HG02884 (cell line): ENCODE measurements around the gene WNT2B.

ENCODE experiments used
- ATAC-seq: cut with Tn5 transposase; IDR thresholded peaks from one replicate; pipeline ENCODE4 v1.9.1; 2021; ENCODE audit warnings: mild to moderate bottlenecking, moderate library complexity; ENCODE audit not compliant: unreplicated experiment

The WNT2B gene

DNA sequence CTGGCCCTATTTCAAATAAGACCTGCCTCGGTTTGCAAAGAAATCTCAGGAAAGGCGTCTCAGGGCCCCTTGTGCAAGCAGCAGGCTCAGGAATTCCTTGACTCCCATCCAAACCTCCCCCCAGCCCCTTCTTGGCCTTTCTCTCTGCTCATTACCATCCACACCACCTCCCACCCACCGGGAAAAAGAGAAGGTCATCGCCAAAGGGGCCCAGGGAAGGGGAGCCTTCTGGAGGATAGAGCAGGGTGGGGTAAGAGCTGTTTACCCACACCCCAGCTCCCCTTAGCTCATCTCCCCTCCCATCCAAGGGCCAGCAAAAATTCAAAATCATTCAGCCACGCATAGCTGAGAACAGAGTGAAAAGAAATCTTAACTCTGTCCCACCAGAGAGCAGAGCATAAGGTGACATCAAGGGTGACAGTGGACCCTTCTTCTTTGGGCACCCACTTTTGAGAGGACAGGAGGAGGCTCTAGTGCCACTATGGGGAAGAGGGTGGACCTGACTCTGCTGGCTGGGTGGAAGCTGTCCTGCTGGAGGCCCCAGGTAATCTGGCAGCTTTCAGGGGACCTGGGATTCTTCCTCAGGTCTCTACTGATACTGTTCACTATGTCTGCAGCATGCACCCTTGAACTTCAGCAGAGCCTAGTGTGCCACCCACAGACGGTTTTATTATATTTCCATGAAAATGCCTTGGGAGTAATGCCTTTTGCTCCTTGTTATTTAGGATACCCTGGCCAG, 3.9 kb upstream of the WNT2B start:
- ATAC-seq, result no peak

DNA sequence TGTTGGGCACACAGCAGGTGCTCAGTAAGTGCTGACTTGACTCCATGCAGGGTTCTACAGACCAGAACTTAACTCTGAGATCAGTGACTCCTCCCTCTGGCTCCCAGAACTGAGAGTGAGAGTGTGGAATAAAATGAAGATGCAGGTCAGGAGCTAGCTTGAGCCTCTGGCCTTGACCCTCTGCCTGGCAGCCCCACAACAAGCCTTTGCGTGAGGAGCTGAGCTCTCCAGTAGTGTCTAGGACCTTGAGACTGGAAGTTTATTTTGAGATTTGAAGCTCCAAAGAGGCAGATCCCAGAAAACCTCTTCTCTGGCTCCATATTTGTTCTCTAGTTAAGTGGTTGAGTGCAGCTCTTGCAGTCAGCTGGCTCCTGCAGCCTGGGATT, 3.4 kb upstream of the WNT2B start:
- no peak for ATAC-seq

DNA sequence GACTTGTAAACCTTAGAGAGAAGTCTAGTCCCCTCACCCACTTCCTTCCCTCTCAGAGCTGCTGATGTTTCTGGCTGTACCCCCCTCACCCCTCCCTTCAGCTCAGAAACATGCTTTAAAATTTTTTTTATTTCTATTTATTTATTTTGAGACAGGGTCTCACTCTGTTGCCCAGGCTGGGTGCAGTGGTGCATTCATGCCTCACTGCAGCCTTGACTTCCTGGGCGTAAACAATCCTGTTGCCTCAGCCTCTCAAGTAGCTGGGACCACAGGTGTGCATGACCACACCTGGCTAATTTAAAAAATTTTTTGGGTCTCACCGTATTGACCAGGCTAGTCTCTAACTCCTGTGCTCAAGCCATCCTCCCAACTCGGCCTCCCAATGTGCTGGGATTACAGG, 2.9 kb upstream of the WNT2B start:
- ATAC-seq, result no peak

DNA sequence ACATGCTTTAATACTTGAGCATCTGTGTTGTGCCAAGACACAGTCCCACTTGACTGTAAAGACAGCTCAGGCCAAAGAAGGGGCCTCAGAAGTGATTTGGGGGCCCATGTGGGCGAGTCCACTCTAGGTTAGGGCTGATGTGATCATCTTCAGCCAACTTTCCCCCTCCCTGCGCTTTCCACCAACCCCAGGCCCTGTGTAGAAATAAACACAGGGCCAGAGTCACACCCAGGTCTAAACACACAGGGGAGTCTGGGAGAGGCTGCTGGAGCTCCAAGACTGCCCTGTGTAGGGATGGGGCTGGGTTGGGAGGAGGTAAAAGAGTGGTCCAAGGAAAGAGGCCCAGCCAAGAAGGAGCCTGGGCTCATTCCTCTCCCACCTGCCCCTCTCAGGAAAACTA, 2.5 kb upstream of the WNT2B start:
- no peak for ATAC-seq

DNA sequence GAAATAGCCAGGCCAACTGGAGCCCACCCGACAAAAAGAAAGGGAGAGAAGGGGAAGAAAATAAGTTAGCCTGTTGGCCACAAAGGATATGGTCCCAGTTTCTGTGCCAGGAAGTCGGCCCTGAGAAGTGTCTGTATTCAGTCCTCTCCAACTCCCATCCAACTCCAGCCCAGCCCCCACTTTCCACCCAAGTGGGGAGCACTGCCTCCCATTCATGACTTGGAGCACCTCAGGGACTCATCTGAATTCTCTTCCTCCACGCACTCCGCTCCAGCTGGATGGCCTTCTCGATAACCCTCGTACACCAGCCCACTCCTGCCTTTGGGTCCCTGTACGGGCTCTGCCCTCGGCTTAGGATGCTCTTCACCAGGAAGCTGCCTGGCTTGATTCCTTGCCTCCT, 2.0 kb upstream of the WNT2B start:
- no peak for ATAC-seq

DNA sequence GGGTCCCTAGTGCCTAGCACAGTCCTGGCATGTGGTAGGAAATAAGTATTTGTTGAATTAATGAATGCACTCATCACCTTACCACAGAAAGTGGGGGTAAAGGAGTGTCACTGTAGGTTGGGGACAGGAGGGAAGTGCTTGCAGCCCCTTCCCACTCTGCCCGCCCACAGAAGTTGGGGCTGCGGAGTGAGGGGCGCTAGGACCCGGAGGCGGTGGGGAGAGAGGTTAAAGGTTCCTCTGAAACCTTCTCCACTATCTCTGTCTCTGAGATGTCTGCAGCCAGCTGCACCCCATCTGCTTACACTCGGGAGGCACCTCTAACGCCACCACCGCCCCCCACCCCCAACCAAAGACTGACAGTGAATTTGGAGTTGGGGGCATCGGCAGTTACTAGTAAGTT, 1.4 kb upstream of the WNT2B start:
- no peak for ATAC-seq

DNA sequence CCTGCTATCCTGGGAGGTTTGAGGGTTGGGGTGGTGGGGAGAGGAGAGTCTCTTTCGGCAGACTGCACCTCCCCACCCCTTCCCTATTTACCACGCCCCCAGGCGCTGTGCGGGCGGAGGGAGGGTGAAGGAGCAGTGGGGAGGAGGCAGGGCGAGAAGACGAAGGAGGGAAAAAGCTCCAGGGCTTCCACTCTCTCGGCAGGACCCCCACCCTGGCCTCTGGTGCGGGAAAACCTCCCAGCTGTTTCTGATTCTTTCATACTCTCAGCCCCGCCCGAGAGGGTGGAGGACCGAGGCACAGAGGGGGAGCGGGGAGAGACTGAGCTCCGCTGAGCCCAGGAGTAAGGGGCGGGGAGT, 866 bp upstream of the WNT2B start:
- no peak for ATAC-seq

DNA sequence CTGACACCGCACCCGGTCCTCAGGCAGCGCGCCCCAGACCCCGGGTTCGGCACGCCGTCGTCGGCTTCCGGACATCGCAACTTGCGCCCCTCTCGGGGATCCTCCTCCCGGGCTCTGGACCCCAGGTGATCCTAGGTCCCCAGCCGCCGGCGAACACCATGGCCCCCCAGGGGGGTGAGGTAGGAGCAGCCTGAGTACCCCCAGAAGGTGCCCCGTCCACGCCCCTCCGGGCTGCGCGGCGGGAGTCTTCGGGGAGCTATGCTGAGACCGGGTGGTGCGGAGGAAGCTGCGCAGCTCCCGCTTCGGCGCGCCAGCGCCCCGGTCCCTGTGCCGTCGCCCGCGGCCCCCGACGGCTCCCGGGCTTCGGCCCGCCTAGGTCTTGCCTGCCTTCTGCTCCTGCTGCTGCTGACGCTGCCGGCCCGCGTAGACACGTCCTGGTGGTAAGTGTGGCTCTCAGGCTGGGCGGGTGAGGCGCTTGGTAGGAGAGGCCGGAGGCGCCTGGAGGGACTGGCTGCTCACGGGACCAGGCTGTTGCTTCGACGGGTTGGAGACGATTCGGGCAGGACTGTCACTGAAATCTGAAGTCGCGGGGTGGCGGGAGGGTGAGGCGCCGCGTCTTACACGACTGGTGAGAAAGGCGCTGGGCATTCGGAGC, 367 bp downstream of the WNT2B start:
- no peak for ATAC-seq

DNA sequence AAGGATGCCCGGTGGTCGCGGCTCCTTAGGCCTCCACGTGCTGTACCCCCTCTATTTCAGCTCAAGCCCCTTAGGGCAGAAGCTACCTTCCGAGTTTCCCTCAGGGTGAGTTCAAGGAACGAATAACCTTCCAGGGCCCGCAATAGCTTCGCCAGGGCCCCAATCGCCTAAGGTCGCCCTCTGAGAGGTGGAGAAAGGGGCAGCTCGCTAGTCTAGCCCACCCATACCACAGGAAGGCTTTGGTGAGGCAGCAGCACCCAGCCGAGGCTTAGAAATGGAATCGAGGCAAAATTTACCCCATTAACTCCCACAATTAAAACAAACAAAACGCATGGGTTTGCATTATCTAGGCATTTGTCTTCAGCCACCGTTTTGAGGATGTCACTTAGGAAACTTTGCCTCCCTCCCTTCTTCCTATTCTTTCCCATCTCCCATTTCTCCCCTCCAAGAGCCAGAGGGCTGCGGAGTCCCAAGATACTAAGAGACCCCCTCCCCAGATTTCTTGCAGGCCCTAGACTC, 954 bp downstream of the WNT2B start:
- no peak for ATAC-seq

DNA sequence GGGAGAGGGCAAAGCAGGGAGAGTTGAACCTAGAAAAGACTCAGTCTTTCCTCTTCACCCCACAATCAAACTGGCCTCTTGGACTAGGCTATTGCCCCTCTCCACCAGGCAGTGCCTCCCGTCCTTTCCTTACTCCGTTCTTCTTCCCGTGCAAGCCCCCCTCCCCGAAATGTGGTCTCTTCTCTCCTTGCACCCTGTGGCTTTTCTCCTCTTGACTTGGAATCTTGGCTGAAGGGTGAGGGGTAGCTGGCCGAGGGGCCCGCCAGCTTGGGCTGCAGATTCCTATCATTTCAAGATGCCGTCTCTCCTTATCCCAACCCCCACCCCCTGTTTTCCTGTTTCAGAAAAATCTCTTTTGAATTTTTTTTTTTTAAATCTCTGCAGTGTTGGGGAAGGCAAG, 1.6 kb downstream of the WNT2B start:
- ATAC-seq, result no peak

DNA sequence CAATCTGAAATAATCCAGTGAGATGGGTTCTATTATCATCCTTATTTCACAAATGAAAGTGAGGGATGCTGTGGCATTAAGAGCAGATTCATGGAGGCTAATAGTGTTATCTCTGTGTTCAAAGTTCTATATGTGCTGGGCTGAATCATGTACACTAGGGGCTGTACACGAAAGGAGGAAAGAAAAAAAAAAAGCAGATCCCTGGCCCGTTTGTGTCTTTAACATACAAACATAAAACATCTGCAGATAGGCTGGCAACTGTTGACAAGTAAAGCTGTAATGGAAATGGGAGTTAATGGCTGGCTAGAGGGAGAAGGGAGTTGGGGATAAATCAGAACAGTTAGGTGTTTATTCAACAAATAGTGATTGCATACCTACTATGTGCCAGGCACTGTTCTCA, 3.1 kb downstream of the WNT2B start:
- no peak for ATAC-seq

DNA sequence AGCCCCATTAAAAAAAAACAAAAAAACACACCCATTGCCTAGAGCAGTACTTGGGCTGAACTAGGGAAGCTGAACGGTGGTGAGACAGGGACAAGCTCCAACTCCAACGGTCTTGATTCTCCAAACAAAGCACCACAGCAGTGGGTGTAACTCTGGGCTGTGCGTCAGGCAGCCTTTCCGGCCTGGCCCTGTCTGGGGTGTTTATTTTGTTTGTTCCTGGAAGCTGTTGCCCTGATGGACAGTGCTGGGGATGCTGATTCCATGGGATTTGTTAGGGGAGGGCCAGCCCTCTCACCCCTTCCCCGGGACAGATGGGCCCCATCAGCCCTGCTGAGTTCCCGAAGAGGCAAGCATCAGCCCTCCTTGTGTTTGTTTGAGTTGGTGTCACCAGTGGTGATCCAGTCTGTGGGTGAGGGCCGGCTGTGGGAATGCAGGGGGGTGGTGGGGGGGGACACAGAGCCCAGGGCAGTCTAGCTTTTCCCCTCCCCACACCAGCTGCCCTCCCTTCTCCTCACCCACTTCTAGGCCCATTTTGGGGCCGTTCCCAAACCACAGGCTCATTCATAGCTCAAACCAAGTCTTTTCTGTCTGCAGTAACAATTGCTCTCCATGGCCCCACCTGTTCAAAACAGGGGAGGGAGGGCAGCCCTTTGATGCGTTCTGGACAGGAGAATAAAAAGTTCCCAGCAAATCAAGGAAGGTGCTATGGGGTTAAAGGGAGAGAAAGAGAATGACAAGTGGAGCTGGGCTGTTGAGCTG, 4.5 kb downstream of the WNT2B start:
- ATAC-seq, result no peak

DNA sequence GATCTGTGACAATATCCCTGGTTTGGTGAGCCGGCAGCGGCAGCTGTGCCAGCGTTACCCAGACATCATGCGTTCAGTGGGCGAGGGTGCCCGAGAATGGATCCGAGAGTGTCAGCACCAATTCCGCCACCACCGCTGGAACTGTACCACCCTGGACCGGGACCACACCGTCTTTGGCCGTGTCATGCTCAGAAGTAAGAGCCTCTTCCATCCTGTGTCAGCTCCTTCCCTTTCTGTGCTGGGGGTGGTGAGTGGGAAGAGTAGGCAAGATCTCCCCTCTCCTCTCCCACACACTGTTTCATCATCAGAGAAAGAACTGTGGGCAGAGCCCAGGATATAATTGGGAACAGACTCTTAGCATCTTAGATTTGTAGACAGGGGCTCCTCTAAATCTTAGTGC, 6.1 kb downstream of the WNT2B start:
- no peak for ATAC-seq

DNA sequence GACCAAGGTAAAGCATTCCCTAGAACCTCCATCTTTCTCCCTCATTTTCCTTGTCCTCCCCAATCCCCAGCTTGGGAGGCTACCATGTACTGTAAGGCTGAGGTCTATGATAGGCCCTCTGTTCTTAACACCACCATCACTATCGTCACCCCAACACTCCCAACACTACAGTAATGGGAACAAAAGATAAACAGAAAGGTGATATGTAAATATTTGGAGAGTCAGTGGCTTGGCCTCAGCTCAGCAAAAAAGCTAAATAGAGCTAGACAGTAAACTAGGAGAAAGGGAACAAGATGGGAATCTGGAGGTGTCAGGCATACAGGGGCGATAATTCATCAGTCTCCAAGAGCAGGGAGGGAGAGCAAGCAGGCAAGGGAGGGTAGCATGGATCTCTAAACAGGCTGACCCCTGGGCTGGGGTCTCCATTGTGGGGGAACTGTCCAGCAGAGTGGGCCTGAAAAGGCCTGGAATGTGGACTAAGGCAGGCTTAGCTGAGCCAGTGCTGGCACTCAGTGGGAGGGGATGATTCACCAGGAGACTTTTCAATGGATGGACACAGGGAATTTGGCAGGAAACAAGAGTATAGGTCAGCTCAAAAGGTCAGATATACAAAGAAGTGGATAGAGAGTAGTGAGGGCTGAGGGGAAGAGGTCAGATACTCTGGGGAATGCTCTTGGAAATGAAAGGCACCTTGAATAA, 6.7 kb downstream of the WNT2B start:
- no peak for ATAC-seq

DNA sequence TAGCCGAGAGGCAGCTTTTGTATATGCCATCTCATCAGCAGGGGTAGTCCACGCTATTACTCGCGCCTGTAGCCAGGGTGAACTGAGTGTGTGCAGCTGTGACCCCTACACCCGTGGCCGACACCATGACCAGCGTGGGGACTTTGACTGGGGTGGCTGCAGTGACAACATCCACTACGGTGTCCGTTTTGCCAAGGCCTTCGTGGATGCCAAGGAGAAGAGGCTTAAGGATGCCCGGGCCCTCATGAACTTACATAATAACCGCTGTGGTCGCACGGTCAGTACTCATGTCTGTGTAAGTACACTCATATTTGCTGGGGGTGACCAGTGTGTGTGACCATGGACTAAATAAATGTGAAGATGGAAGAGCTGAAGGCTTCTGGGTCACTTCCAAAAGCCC, 7.4 kb downstream of the WNT2B start:
- ATAC-seq, result no peak

DNA sequence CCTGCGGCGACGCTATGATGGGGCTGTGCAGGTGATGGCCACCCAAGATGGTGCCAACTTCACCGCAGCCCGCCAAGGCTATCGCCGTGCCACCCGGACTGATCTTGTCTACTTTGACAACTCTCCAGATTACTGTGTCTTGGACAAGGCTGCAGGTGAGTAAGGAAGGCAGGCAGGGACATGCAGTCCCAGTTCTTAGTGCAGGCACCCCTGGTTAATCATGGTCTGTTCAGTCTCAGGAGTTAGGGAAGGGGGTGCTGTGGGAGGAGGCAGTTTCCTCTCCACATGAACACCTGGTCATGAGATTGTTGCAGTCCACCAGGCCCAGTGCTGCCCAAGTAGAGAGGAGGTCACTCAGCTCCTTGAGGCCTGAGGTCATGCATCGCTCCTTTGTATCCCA, 8.5 kb downstream of the WNT2B start:
- no peak for ATAC-seq

DNA sequence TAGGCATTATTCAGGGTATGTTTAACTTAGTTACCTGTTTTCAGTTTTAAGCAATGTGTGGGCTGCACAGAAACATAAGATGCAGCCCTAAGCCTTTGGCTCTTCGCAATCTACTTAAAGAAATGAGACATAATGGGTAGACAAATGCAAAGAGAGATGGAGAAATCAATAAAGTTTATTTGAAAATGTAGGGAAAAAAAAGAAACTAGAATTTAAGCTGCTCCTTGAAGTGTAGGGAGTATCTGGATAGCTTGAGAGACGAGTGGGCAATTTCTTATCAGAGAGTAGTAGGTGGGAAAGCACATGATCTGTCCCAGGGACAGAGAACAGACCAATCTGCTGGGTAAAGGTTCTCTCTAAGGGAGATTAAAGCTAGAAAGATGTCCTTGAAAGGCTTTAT, 8.9 kb downstream of the WNT2B start:
- no peak for ATAC-seq

DNA sequence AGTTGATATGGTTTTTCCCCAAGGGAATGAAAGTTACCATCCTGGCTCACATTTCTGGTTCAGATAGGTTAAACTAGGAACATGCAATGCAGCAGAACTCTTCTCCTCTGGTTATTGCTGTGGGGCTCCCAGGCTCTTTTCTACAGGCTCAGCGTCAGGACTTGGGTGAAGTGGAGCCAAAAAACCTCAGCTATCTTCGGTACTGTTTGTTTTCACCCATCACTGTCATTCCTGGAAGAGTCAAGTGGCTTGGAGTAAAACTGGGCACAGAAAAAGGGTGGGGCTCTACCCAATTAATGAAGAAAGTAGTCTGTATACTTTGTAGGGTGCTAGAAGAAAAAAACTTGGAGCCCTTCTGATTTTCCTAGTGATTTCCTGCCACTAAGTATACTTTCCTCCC, 9.4 kb downstream of the WNT2B start:
- no peak for ATAC-seq

DNA sequence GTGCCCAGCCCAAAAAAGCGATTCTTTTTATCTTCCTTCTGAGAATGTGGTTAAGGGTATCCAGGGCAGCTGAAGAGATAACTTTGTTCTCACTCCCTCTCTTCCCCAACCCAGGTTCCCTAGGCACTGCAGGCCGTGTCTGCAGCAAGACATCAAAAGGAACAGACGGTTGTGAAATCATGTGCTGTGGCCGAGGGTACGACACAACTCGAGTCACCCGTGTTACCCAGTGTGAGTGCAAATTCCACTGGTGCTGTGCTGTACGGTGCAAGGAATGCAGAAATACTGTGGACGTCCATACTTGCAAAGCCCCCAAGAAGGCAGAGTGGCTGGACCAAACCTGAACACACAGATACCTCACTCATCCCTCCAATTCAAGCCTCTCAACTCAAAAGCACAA, 11.4 kb downstream of the WNT2B start:
- ATAC-seq, result no peak

DNA sequence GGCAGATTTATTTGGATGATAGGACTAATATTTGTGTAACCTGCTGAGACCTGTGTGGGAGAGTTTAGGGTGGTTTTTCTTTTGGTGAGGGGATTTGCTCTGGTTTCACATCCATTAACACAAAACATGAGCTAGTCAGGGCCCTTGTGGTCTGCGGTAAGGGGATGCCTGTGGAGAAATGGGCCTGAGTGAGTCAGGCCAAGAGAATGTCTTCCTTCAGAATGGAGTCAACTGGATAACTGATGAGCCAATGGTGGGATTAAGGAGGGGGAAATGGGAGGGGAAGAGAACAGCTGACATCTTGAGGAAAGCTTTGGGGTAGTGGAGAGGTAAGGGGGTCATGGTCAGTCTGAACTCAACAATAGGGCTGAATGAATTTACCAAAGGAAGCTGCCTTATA, 13.9 kb downstream of the WNT2B start:
- no peak for ATAC-seq

DNA sequence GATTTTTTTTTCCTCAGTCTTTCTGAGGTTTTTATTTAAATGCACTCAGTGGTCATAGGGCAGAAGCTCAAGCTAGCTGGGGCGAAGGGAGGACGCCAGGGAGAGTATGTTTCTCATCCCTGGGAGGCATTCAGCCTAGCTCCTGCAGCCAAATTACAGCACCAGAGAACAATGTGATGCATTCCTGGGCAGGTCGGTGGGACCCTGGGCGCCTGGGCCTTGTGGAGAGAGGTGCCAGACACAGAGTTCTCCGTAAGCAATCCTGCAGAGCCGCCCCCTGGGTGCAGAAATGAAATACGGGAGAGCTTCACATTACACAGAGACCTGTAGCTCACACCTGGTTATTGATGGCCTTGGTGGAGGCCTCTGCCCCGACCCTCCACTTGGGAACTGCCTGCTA, 15.5 kb downstream of the WNT2B start:
- ATAC-seq, result no peak

DNA sequence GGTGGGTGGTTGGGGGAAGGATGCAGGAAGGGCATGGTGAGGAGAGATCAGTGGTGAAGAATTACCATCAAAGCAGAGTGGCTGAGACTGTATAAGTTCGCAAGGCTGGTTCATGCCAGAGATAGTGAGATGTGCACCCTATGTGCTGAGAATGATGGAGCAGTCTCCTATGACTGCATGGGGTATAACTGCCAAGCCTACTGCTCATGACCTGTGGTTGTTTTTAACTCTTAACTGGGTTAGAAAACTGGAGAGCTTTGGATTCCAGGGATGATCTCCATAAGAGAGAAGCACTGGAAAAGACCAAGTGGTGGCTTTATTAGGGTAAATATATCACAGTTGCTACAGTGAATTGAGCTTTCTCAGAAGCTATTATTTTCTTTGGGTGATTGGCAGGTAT, 16.2 kb downstream of the WNT2B start:
- no peak for ATAC-seq
